A673 (cell line): Measurements from ENCODE around the gene NXNL2. TPM values are rescaled to one million over a fixed set of nuclear protein-coding genes. Genes with fewer than 3 reads are reported as not detected.

ENCODE experiments used
- BruUV-seq: library from RNA; stranded (reverse); fragments of 400-500 nt; replicated peaks from 2 replicates; lab custom pipeline; 2021; lab: Mats Ljungman, UMichigan
- CTCF ChIA-PET: fragments of 300-600 bp; sonication (Branson Sonifier 250); formaldehyde crosslinking; loops from one replicate; lab custom pipeline; 2022; ENCODE audit warnings: antibody characterized with exemption; lab: Charles Lee
- POLR2A ChIA-PET: fragments of 300-600 bp; sonication (Branson Sonifier 250); formaldehyde crosslinking; loops from one replicate; lab custom pipeline; 2022; ENCODE audit warnings: antibody characterized with exemption; ENCODE audit not compliant: low non-redundant PET; lab: Charles Lee
- DNase-seq: peaks from one replicate; pipeline ENCODE4 v3.0.0-alpha.2; 2015; ENCODE audit warnings: low spot score
- H3K27ac ChIP-seq: fragments of 200-600 bp; sonication (generic); 2 replicates; pipeline ENCODE4 v1.5.1; 2016; ENCODE audit warnings: mixed run types, low read depth, mild to moderate bottlenecking, mixed read lengths, antibody characterized with exemption, low read length; ENCODE audit not compliant: poor library complexity, severe bottlenecking
- H3K27me3 ChIP-seq: fragments of 200-600 bp; sonication (generic); replicated peaks from 2 replicates; pipeline ENCODE4 v1.6.1; 2017; ENCODE audit warnings: mixed run types, low read depth, mild to moderate bottlenecking, mixed read lengths, antibody characterized with exemption, low read length; ENCODE audit not compliant: insufficient read depth, poor library complexity
- H3K36me3 ChIP-seq: fragments of 200-600 bp; sonication (generic); 2 replicates; pipeline ENCODE4 v1.6.1; 2016; ENCODE audit warnings: mixed run types, mild to moderate bottlenecking, mixed read lengths, antibody characterized with exemption, low read length; ENCODE audit not compliant: insufficient read depth, poor library complexity, severe bottlenecking
- H3K4me1 ChIP-seq: fragments of 200-600 bp; sonication (generic); 2 replicates; pipeline ENCODE4 v1.6.1; 2017; ENCODE audit warnings: mixed run types, mild to moderate bottlenecking, mixed read lengths, antibody characterized with exemption, low read length; ENCODE audit not compliant: insufficient read depth, poor library complexity, severe bottlenecking
- H3K4me3 ChIP-seq: fragments of 200-600 bp; sonication (generic); 2 replicates; pipeline ENCODE4 v1.5.1; 2016; ENCODE audit warnings: low read depth, mixed run types, mild to moderate bottlenecking, mixed read lengths, low read length; ENCODE audit not compliant: poor library complexity, severe bottlenecking
- H3K9me3 ChIP-seq: fragments of 200-600 bp; sonication (generic); 2 replicates; pipeline ENCODE4 v1.6.1; 2016; ENCODE audit warnings: mixed run types, low read depth, mild to moderate bottlenecking, mixed read lengths, antibody characterized with exemption, low read length; ENCODE audit not compliant: poor library complexity, severe bottlenecking
- EZH2 ChIP-seq: fragments of 200-600 bp; sonication (generic); IDR thresholded peaks from 2 replicates; pipeline ENCODE4 v1.6.1; 2017; ENCODE audit warnings: borderline replicate concordance, low read depth, mild to moderate bottlenecking, mixed read lengths, antibody characterized with exemption, low read length; ENCODE audit not compliant: poor library complexity, severe bottlenecking
- intact Hi-C: fragments of 100-400 bp; cut with micrococcal nuclease; formaldehyde crosslinking; loops from one replicate; pipeline ENCODE4 v1.10.0; 2022; ENCODE audit not compliant: unreplicated experiment
- total RNA-seq: library from RNA; stranded (reverse); gene quantifications from 2 replicates; pipeline ENCODE4 v1.2.3, GENCODE V29; 2021
- TF ChIP-seq, protein P1 (sequence below): fragments of 300-800, 200-600 bp; sonication (generic); conservative IDR thresholded peaks from 2 replicates; pipeline ENCODE4 v1.5.1; 2017; ENCODE audit warnings: low read depth, mild to moderate bottlenecking, antibody characterized with exemption, low read length, moderate library complexity, mixed read lengths

The NXNL2 gene
- total RNA-seq, 1 experiment from 2014 or later: 1.3 TPM

DNA sequence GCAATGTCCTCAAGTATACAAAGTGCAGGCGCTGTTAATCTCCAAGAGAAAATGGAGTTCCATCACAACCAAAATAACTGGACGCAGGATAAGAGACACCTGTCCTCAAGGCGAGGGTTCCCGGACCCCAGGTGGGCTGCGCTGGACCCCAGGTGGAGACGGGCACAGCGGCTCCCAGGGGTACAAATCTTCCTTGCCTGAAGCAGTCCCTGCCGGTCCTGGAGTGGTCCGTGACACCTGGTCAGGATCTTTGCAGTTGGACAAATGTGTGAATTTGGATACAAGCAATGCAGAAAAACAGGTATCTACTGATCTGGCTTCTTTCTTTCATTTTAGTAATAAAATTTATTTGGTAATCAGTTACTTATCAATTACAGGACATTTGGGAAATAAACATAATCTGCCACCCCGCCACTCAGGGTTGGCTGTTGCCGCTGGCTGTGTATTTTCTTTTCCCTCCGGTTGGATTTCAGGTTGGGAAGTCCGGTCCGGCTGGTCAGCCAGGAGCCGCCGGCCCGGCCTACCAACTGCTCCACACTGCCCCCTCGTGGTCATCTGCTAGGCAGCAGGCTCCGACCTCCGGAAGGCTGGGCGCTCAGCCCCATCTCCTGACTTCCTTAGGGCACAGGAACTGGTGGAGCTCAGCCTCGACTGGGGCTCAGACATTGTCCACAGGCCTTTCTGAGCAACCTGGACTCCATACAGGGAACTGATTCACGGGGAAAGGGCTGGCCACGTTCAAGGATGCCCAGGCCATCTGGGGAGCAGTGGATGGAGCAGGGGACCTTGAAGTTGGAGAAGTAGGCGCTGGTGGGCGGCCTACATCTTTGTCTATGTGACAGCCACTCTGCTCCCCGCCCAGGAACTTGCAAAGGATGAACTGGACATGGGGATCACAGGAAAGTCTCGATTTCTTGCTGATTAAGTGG lies 43.4 kb downstream of the NXNL2 start:
- ChIA-PET CTCF (interaction anchor here (0.5 kb wide), 3 partner anchors 11 to 417 kb away, joined by 3 to 5 read pairs (median 4); no protein-coding TSS in a partner anchor), POLR2A (no interaction called here)
- BruUV-seq: no TSS peak
- DNase-seq: peak; percentile 76
- intact Hi-C loops: loop anchor here (10.0 kb wide), 3 partner anchors 84 to 474 kb away; partner anchors contain the start of gene SPIN1
- TF ChIP-seq, protein P1, sequence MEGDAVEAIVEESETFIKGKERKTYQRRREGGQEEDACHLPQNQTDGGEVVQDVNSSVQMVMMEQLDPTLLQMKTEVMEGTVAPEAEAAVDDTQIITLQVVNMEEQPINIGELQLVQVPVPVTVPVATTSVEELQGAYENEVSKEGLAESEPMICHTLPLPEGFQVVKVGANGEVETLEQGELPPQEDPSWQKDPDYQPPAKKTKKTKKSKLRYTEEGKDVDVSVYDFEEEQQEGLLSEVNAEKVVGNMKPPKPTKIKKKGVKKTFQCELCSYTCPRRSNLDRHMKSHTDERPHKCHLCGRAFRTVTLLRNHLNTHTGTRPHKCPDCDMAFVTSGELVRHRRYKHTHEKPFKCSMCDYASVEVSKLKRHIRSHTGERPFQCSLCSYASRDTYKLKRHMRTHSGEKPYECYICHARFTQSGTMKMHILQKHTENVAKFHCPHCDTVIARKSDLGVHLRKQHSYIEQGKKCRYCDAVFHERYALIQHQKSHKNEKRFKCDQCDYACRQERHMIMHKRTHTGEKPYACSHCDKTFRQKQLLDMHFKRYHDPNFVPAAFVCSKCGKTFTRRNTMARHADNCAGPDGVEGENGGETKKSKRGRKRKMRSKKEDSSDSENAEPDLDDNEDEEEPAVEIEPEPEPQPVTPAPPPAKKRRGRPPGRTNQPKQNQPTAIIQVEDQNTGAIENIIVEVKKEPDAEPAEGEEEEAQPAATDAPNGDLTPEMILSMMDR: peak; percentile 98
- TF ChIP-seq EZH2: no peak
- no peaks in the 10 kb centered on the region for H3K27me3 ChIP-seq
- H3K36me3 ChIP-seq: no peaks in the 10 kb centered on the region
- no peak overlapping the region for H3K27ac ChIP-seq
- H3K4me3 ChIP-seq: peak overlapping the region; percentile 32
- peaks cover 34% of the 10 kb centered on the region for H3K4me1 ChIP-seq
- peaks cover 6% of the 10 kb centered on the region for H3K9me3 ChIP-seq

DNA sequence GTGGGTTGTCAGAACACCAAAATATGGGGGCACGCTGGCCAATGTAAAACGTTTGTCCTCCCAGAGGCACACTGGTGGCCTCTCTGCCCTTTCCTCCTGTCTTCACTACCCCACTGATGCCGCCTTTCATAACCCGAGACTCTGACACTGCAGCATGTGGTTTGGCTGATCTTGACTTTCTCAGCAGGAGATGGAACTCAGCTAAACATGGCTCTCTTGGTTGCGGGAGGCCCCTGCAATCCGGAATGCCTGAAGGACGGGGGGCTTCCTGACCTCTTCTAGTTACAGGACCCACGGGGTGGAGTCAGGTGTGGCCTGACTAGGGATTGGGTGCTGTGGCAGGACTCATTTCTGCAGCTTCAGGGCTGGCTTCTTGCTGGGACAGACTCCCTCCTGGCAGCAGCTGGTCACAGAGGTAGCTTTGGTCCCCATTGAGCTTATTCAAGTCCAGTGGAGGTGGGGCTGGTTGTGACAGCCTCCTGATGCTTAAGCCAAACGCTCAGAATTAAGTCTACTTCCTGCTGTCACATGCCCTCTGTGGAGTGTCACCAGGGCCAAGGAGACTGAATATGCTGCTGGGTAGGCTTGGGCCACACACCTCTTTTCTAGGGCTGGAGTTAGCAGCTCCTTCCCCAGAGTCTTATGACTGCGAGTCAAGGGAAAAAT lies 44.2 kb downstream of the NXNL2 start:
- Histone ChIP-seq H3K27me3 (no peaks in the 10 kb centered on the region), H3K9me3 (peaks cover 7% of the 10 kb centered on the region), H3K4me1 (peaks cover 39% of the 10 kb centered on the region), H3K36me3 (no peaks in the 10 kb centered on the region), H3K4me3 (no peak overlapping the region), H3K27ac (no peak overlapping the region)
- ChIA-PET CTCF (interaction anchor here (0.5 kb wide), 3 partner anchors 12 to 418 kb away, joined by 3 to 5 read pairs (median 4); no protein-coding TSS in a partner anchor), POLR2A (no interaction called here)
- no peak for DNase-seq
- no peak for TF ChIP-seq EZH2
- TF ChIP-seq, protein P1: no peak
- no TSS peak for BruUV-seq
- intact Hi-C loops: loop anchor here (10.0 kb wide), 3 partner anchors 84 to 474 kb away; partner anchors contain the start of gene SPIN1

DNA sequence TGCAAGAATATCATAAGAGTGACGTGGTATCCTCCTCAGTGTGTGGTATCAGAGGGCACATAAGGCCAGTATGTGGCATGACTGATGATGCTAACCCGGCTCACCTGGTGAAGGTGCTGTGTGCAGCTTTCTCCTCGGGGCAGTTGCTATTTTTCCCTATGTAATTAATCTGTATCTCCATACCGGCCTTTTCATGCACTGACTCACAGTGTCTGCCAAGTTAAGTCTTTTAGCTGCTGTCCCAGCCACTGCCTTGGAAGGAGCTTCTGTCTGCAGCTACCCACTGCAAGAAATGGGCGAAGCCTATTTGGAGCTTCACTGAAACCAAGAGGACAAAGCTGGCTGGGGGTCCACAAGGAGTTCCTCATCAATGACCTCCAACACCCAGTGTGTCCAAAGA lies 46.0 kb downstream of the NXNL2 start:
- Histone ChIP-seq H3K27ac (no peak overlapping the region), H3K36me3 (no peaks in the 10 kb centered on the region), H3K4me3 (no peak overlapping the region), H3K4me1 (peaks cover 32% of the 10 kb centered on the region), H3K9me3 (peaks cover 7% of the 10 kb centered on the region), H3K27me3 (no peaks in the 10 kb centered on the region)
- no TSS peak for BruUV-seq
- intact Hi-C loops: loop anchor here (5.0 to 10.0 kb wide), 2 partner anchors 384 to 626 kb away; a partner anchor contains a TSS
- DNase-seq: no peak
- TF ChIP-seq, protein P1: no peak
- no peak for TF ChIP-seq EZH2
- ChIA-PET POLR2A (interaction anchor here (0.6 kb wide), 1 partner anchor 410 kb away, joined by 5 read pairs; the partner anchor contains the start of gene S1PR3), CTCF (no interaction called here)
